HepG2 (cell line): Measurements from ENCODE around the gene GINS2. TPM values are rescaled to one million over a fixed set of nuclear protein-coding genes. Genes with fewer than 3 reads are reported as not detected.

Experiments used
- AGO2 ChIP-seq: fragments of 200-400 bp; formaldehyde crosslinking; optimal IDR thresholded peaks from 2 replicates; pipeline ENCODE3; 2017; ENCODE audit warnings: mild to moderate bottlenecking, low read depth, low read length, moderate library complexity
- CBX5 ChIP-seq: sonication (generic); formaldehyde crosslinking; IDR thresholded peaks from 2 replicates; pipeline ENCODE4 v1.4.0; 2020; ENCODE audit warnings: missing genetic modification reagents, borderline replicate concordance
- CHCHD3 ChIP-seq: sonication (generic); formaldehyde crosslinking; IDR thresholded peaks from 2 replicates; pipeline ENCODE4 v1.8.0; 2022; ENCODE audit warnings: mild to moderate bottlenecking, missing genetic modification reagents, moderate library complexity
- FIP1L1 ChIP-seq: fragments of 200-400 bp; formaldehyde crosslinking; IDR thresholded peaks from 2 replicates; pipeline ENCODE4 v1.6.1; 2018; ENCODE audit warnings: low read depth, mild to moderate bottlenecking, low read length, moderate library complexity, borderline replicate concordance; ENCODE audit not compliant: insufficient read depth
- FLYWCH1 ChIP-seq: sonication (generic); formaldehyde crosslinking; IDR thresholded peaks from 2 replicates; pipeline ENCODE4 v1.8.1; 2023; ENCODE audit warnings: mild to moderate bottlenecking, missing genetic modification reagents
- FOXM1 ChIP-seq: sonication (generic); formaldehyde crosslinking; IDR thresholded peaks from 2 replicates; pipeline ENCODE4 v1.5.0; 2020; ENCODE audit warnings: missing genetic modification reagents
- GATA4 ChIP-seq: sonication (generic); IDR thresholded peaks from 2 replicates; pipeline ENCODE4 v1.6.1; 2016; ENCODE audit warnings: antibody characterized with exemption, low read depth, borderline replicate concordance
- KMT2A ChIP-seq: sonication (generic); formaldehyde crosslinking; IDR thresholded peaks from 2 replicates; pipeline ENCODE4 v1.4.0; 2020; ENCODE audit warnings: missing genetic modification reagents
- RBM39 ChIP-seq: fragments of 200-400 bp; formaldehyde crosslinking; IDR thresholded peaks from one replicate; pipeline ENCODE4 v1.6.1; 2018; ENCODE audit warnings: antibody characterized with exemption, mild to moderate bottlenecking, low read depth, low read length; ENCODE audit not compliant: poor library complexity, severe bottlenecking
- STAG1 ChIP-seq: sonication (generic); formaldehyde crosslinking; IDR thresholded peaks from 2 replicates; pipeline ENCODE4 v1.4.0; 2020; ENCODE audit warnings: missing genetic modification reagents
- U2AF1 ChIP-seq: fragments of 200-400 bp; formaldehyde crosslinking; optimal IDR thresholded peaks from 2 replicates; pipeline ENCODE3; 2017; ENCODE audit warnings: mild to moderate bottlenecking, low read depth, low read length
- ZNF605 ChIP-seq: sonication (generic); formaldehyde crosslinking; IDR thresholded peaks from 2 replicates; pipeline ENCODE4 v1.8.0; 2022; ENCODE audit warnings: mild to moderate bottlenecking, missing genetic modification reagents
- ZNF607 ChIP-seq: sonication (generic); formaldehyde crosslinking; IDR thresholded peaks from 2 replicates; pipeline ENCODE4 v1.5.1; 2020; ENCODE audit warnings: missing genetic modification reagents, mild to moderate bottlenecking, borderline replicate concordance
- ZNF841 ChIP-seq: sonication (generic); formaldehyde crosslinking; IDR thresholded peaks from 2 replicates; pipeline ENCODE4 v1.8.1; 2023; ENCODE audit warnings: missing genetic modification reagents, borderline replicate concordance
- polyA plus RNA-seq, 8 experiments: library from polyadenylated mRNA; depleted of rRNA in 3 of 8; stranded (reverse) in 7 of 8; unstranded in 1 of 8; fragments of >200 nt; fragmentation: Illumina TruSeq in 4 of 8; extraction: Trizol in 4 of 8; gene quantifications; 2 replicates each; pipeline versions ENCODE4 v1.2.1 to v1.2.3, GENCODE V29; 2011 to 2016; ENCODE audit warnings: low read depth in 4 of 8, missing spikeins in 1 of 8, mixed read lengths in 1 of 8; ENCODE audit not compliant: insufficient read depth in 1 of 8
- total RNA-seq, 5 experiments: library from RNA; depleted of rRNA; stranded (reverse); fragments of >200 nt; fragmentation: Illumina TruSeq; extraction: Trizol; gene quantifications; 2 replicates each; pipeline ENCODE4 v1.2.3, GENCODE V29; 2016; ENCODE audit warnings: low read depth in 1 of 5
- TF ChIP-seq, protein P1 (sequence below): IDR thresholded peaks from 2 replicates; pipeline ENCODE4 v1.4.0; 2020; ENCODE audit warnings: mild to moderate bottlenecking, missing genetic modification reagents
- TF ChIP-seq, protein P2 (sequence below): sonication (generic); formaldehyde crosslinking; IDR thresholded peaks from 2 replicates; pipeline ENCODE4 v1.5.0; 2020; ENCODE audit warnings: mild to moderate bottlenecking, missing genetic modification reagents, moderate library complexity
- TF ChIP-seq, protein P3 (sequence below): sonication (generic); formaldehyde crosslinking; IDR thresholded peaks from 2 replicates; pipeline ENCODE4 v1.4.0; 2020; ENCODE audit warnings: missing genetic modification reagents
- TF ChIP-seq, protein P4 (sequence below): sonication (generic); formaldehyde crosslinking; IDR thresholded peaks from 2 replicates; pipeline ENCODE4 v1.5.1; 2020; ENCODE audit warnings: missing genetic modification reagents, mild to moderate bottlenecking, borderline replicate concordance

Gene GINS2
- total and polyA plus RNA-seq, 2 of the 13 experiments (the other 11 are each of a cell fraction or from before 2014, with no cell fraction given), result 10.6 to 48.3 TPM

DNA sequence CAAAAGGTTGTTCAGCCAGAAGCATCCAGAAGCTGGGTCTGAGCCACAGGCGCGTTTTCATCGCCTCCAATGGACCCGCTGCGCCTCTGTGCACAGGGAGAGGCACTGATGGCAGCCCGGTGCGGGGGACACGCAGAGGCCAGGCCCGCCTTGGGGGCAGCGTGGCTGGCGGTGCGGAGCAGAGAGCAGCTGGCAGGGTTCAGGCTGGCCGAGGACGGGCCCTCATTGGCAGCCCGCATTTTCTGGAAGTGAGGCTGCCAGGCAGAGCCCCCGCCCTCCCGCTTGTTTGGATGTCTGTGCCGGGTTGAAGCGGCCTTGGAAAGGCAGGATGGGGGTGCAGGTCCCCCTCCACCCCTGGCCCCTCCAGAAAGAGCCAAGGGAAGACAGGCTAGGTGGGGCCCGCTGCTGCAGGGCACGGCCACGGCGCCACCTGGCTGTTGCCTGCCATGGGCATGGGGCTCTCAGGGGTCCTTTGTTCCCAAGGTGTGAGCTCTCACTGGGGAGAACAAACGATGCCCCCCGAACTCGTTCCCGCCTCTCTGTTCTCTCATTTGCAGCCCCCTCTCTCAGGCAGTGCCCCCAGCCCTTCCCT is 56.9 kb downstream of the GINS2 start (continued):
- TF ChIP-seq, protein P1, sequence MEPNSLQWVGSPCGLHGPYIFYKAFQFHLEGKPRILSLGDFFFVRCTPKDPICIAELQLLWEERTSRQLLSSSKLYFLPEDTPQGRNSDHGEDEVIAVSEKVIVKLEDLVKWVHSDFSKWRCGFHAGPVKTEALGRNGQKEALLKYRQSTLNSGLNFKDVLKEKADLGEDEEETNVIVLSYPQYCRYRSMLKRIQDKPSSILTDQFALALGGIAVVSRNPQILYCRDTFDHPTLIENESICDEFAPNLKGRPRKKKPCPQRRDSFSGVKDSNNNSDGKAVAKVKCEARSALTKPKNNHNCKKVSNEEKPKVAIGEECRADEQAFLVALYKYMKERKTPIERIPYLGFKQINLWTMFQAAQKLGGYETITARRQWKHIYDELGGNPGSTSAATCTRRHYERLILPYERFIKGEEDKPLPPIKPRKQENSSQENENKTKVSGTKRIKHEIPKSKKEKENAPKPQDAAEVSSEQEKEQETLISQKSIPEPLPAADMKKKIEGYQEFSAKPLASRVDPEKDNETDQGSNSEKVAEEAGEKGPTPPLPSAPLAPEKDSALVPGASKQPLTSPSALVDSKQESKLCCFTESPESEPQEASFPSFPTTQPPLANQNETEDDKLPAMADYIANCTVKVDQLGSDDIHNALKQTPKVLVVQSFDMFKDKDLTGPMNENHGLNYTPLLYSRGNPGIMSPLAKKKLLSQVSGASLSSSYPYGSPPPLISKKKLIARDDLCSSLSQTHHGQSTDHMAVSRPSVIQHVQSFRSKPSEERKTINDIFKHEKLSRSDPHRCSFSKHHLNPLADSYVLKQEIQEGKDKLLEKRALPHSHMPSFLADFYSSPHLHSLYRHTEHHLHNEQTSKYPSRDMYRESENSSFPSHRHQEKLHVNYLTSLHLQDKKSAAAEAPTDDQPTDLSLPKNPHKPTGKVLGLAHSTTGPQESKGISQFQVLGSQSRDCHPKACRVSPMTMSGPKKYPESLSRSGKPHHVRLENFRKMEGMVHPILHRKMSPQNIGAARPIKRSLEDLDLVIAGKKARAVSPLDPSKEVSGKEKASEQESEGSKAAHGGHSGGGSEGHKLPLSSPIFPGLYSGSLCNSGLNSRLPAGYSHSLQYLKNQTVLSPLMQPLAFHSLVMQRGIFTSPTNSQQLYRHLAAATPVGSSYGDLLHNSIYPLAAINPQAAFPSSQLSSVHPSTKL (CRISPR knock-in tag), result no peak
- TF ChIP-seq CBX5, result no peak
- no peak for TF ChIP-seq GATA4
- TF ChIP-seq ZNF607 (CRISPR knock-in tag), result no peak
- no peak for TF ChIP-seq ZNF841
- TF ChIP-seq, protein P2, sequence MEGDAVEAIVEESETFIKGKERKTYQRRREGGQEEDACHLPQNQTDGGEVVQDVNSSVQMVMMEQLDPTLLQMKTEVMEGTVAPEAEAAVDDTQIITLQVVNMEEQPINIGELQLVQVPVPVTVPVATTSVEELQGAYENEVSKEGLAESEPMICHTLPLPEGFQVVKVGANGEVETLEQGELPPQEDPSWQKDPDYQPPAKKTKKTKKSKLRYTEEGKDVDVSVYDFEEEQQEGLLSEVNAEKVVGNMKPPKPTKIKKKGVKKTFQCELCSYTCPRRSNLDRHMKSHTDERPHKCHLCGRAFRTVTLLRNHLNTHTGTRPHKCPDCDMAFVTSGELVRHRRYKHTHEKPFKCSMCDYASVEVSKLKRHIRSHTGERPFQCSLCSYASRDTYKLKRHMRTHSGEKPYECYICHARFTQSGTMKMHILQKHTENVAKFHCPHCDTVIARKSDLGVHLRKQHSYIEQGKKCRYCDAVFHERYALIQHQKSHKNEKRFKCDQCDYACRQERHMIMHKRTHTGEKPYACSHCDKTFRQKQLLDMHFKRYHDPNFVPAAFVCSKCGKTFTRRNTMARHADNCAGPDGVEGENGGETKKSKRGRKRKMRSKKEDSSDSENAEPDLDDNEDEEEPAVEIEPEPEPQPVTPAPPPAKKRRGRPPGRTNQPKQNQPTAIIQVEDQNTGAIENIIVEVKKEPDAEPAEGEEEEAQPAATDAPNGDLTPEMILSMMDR, result peak; percentile 59
- TF ChIP-seq FOXM1, result no peak
- TF ChIP-seq, protein P3, sequence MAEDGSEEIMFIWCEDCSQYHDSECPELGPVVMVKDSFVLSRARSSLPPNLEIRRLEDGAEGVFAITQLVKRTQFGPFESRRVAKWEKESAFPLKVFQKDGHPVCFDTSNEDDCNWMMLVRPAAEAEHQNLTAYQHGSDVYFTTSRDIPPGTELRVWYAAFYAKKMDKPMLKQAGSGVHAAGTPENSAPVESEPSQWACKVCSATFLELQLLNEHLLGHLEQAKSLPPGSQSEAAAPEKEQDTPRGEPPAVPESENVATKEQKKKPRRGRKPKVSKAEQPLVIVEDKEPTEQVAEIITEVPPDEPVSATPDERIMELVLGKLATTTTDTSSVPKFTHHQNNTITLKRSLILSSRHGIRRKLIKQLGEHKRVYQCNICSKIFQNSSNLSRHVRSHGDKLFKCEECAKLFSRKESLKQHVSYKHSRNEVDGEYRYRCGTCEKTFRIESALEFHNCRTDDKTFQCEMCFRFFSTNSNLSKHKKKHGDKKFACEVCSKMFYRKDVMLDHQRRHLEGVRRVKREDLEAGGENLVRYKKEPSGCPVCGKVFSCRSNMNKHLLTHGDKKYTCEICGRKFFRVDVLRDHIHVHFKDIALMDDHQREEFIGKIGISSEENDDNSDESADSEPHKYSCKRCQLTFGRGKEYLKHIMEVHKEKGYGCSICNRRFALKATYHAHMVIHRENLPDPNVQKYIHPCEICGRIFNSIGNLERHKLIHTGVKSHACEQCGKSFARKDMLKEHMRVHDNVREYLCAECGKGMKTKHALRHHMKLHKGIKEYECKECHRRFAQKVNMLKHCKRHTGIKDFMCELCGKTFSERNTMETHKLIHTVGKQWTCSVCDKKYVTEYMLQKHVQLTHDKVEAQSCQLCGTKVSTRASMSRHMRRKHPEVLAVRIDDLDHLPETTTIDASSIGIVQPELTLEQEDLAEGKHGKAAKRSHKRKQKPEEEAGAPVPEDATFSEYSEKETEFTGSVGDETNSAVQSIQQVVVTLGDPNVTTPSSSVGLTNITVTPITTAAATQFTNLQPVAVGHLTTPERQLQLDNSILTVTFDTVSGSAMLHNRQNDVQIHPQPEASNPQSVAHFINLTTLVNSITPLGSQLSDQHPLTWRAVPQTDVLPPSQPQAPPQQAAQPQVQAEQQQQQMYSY, result no peak
- TF ChIP-seq FIP1L1, result no peak
- no peak for TF ChIP-seq KMT2A (CRISPR knock-in tag)
- TF ChIP-seq ZNF605, result no peak
- peak; percentile 48 for TF ChIP-seq AGO2
- TF ChIP-seq U2AF1, result no peak
- TF ChIP-seq FLYWCH1, result no peak
- TF ChIP-seq STAG1 (CRISPR knock-in tag), result peak; percentile 41
- no peak for TF ChIP-seq CHCHD3 (CRISPR knock-in tag)
- no peak for TF ChIP-seq RBM39
- TF ChIP-seq, protein P4, sequence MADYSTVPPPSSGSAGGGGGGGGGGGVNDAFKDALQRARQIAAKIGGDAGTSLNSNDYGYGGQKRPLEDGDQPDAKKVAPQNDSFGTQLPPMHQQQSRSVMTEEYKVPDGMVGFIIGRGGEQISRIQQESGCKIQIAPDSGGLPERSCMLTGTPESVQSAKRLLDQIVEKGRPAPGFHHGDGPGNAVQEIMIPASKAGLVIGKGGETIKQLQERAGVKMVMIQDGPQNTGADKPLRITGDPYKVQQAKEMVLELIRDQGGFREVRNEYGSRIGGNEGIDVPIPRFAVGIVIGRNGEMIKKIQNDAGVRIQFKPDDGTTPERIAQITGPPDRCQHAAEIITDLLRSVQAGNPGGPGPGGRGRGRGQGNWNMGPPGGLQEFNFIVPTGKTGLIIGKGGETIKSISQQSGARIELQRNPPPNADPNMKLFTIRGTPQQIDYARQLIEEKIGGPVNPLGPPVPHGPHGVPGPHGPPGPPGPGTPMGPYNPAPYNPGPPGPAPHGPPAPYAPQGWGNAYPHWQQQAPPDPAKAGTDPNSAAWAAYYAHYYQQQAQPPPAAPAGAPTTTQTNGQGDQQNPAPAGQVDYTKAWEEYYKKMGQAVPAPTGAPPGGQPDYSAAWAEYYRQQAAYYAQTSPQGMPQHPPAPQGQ (CRISPR knock-in tag), result no peak
